ENCODE measurements around the gene STK35.

STK35 gene

GRCh38 chr20:2104236-2104635 is 2.6 kb downstream of the STK35 start:
- DNase-seq (ENCODE audit: low read depth in 2 of 2) = no peak

- no peak for DNase-seq (ENCODE audit: low read depth in 2 of 2)
Observed at GRCh38 chr20:2108498-2108897, 6.9 kb downstream of the STK35 start.

GRCh38 chr20:2108987-2109386 is 7.4 kb downstream of the STK35 start:
- no peak for DNase-seq (ENCODE audit: low read depth in 2 of 2)

- DNase-seq (ENCODE audit: low read depth in 2 of 2) = no peak
Observed at GRCh38 chr20:2109425-2110210, 8.0 kb downstream of the STK35 start.

DNA sequence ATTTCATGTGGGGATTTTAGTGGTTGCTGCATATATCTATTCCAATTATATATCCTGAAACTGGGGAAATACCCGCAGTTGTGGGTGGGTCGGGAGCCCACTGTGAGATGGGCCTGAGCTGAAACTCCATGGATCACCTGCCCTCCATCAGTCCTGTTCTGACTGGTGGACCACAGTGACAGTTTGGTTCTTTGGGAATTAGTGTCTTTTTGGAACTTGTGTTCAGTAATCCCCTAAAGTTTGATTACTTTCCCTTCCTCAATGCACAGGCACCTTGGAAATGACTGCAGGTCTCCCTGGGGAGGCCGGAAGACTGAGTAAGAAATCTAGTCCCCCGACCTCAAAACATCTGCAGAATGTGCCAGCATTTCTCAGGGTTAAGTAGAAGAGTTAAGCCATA is 11.3 kb downstream of the STK35 start:
- no peak for DNase-seq (ENCODE audit: low read depth in 2 of 2)

GRCh38 chr20:2114127-2114959 is 12.7 kb downstream of the STK35 start:
- DNase-seq (ENCODE audit: low read depth in 2 of 2) = no peak

- DNase-seq (ENCODE audit: low read depth in 2 of 2) = no peak
Observed at GRCh38 chr20:2114990-2115681, 13.5 kb downstream of the STK35 start.

- DNase-seq (ENCODE audit: low read depth in 2 of 2) = no peak
Observed at GRCh38 chr20:2116170-2116940, 14.7 kb downstream of the STK35 start.

- no peak for DNase-seq (ENCODE audit: low read depth in 2 of 2)
Observed at GRCh38 chr20:2118783-2119182, 17.2 kb downstream of the STK35 start.

- no peak for DNase-seq (ENCODE audit: low read depth in 2 of 2)
Observed at GRCh38 chr20:2122936-2123335, 21.3 kb downstream of the STK35 start.

DNA sequence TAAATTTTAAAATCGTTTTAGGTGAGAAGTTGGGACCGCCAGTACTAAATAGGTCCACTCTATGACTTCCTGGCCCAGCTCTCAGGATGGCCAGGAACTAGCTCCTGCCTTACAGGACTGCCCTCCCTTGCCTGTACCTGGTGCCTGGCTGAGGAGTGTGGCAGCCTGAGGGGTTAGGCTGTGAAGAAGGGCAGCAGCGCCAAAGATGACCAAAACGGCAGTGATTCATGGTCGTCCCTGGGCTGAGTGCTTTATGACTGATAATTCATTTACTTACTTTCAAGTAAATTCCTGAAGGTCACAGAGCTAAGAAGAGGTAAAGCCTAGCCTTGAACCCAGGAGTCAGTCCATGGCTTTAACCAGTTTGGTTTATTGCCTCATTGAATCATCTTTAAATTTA is 22.1 kb downstream of the STK35 start:
- no peak for DNase-seq (ENCODE audit: low read depth in 2 of 2)

DNA sequence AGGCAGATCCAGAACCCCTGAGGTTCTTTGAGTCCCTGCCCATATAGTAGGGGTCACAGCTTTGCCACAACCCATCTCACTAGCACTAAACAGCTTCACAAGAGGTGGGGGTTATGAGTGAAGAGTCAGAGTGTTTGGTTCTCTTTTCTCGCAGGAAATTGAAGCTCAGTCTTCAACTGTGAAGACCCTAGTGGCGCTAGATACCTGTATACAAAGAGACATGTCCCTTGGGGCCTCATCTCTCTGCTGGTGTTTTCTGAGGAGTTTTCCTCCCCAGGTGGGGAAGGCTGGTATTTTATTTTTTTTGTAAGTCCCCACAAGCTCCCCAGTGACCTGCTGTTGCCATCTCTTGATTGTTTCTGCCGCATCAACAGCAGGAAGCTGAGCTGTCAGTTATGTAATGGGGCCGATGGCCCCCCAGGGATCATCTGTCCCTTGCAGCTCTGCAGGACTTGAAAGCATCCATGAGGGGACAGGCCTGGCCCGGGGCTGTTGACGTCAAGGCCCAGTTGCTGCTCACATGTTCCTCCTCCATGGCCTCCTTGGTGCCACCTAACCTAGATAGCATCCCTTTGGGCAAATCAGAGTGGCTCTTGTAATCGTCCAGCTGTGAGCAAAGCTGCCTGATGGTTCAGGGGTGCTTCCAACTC is 23.1 kb downstream of the STK35 start:
- no peak for DNase-seq (ENCODE audit: low read depth in 2 of 2)

GRCh38 chr20:2125474-2126112 is 24.0 kb downstream of the STK35 start:
- DNase-seq (ENCODE audit: low read depth in 2 of 2) = no peak

DNA sequence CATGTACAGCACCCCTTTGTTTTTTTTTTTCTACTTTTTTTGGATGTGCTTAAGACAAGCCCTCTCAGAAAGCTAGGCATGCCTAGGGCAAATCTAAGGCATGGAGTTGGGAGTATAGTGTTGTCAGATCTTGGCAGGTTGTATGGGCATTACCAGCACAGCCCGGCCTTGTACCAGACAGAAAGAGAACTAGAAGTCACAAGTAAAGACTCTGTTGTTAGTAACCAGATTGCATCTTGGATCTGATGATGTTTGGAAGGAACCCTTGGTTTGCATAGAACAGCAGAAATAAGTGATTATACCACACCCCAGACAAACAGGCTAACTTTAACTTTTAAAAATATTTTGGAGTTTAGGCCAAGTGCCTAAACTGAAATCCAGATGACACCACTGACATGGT is 25.6 kb downstream of the STK35 start:
- DNase-seq (ENCODE audit: low read depth in 2 of 2) = no peak

- no peak for DNase-seq (ENCODE audit: low read depth in 2 of 2)
Observed at GRCh38 chr20:2128542-2128941, 26.9 kb downstream of the STK35 start.

DNA sequence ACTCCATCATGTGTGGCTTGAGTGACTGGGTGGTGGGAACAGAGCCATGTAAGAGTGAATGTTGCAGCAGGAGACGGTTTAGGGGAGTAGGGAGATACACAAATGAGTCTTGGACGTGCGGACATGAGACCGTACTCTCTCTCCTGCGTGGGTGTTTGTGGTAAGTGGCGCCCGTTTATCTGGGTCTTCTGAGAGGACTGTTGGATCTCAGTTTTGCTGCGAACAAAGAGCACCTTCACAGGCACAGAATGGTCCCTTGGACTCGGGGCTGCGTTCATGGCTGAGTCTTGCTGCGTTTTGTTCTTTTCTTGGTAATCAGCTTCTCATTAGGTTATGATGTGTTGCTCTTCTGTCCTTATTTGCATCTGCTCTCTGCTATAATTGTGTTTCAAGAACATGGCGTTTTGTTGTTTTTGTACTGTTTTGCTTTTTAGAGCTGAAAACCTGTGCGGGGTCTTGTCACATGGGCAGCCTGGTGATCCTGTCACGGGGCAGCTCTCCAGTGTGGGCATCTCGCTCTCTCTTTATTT is 28.5 kb downstream of the STK35 start:
- DNase-seq (ENCODE audit: low read depth in 2 of 2) = no peak

- no peak for DNase-seq (ENCODE audit: low read depth in 2 of 2)
Observed at GRCh38 chr20:2130683-2131082, 29.1 kb downstream of the STK35 start.

DNA sequence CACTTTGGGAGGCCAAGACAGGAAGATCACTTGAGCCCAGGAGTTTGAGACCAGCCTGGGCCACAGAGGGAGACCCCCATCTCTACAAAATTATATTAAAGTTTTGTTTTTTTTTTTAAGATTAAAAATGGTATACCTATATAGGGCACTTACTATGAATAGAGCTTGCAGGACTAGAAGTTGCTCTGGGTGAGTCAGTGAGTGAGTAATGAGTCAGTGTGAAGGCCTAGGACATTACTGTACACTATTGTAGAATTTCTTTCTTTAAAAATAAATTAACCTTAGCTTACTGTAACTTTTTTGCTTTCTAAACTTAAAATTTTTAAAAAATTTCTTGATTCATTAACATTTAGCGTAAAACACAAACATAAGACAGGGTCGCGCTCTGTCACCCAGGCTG is 29.7 kb downstream of the STK35 start:
- no peak for DNase-seq (ENCODE audit: low read depth in 2 of 2)

GRCh38 chr20:2132461-2132901 is 30.9 kb downstream of the STK35 start:
- DNase-seq (ENCODE audit: low read depth in 2 of 2) = no peak
